Hepatic stellate cell (primary cell): ENCODE measurements around the gene DAPP1.

Experiments used
- DNase-seq: peaks from one replicate; pipeline ENCODE4 v3.0.0; 2011; ENCODE audit warnings: low spot score

The DAPP1 gene

DNA sequence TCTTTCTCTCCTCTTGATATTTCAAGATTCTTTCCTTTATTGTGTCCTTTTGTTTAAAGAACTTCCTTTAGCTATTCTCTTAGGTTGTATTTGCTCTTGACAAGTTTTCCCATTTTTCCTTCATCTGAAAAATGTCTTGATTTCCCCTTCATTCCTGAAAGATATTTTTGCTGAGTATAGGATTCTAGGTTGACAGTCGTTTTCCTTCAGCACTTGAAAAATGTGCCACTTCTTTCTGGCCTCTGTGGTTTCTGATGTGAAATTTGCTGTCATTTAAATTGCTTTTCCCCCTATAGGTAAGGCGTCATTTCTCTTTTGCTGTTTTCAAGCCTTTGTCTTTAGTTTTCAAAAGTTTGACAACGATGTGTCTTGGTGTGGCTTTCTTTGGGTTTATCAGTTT lies 100.9 kb downstream of the DAPP1 start:
- no peak for DNase-seq

DNA sequence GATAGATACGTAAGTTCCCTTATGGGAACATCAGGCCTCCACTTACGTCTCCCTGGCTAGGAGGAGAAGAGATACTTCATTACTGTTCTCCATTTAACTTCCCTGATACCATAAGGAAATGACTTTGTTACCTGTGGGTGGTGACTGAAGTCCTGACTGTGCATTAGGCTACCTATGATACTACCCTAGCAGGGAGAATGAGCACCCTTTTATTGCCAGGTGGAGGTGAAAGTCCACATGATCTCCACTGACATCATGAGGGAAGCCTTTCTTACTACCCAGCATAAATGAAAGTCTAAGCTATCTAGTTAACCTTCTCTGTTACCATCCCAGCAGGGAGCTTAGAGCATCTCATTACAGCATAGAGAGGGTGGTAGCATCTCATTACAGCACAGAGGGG lies 102.0 kb downstream of the DAPP1 start:
- DNase-seq, result no peak
